Activated CD4-positive, alpha-beta T cell treated with anti-CD3 and anti-CD28 coated beads, Interleukin-2, amount 50 U/mL, for 48 hours (primary cell): Measurements from ENCODE around the gene DDX39A.

Experiments used
- DNase-seq, 2 experiments: peaks; one replicate each; pipeline ENCODE4 v3.0.0-alpha.2; 2020

The DDX39A gene

GRCh38 chr19:14361824-14362223 is 57.3 kb downstream of the DDX39A start:
- DNase-seq = peak in 1 of 2 experiments; percentile 56
